ENCODE results near the gene GLIS1. TPM values are rescaled to one million over a fixed set of nuclear protein-coding genes. Genes with fewer than 3 reads are reported as not detected.

GLIS1 gene
- total and polyA plus RNA-seq, 10 of the 15 experiments (the other 5 are each of a cell fraction or from before 2014, with no cell fraction given): not detected

DNA sequence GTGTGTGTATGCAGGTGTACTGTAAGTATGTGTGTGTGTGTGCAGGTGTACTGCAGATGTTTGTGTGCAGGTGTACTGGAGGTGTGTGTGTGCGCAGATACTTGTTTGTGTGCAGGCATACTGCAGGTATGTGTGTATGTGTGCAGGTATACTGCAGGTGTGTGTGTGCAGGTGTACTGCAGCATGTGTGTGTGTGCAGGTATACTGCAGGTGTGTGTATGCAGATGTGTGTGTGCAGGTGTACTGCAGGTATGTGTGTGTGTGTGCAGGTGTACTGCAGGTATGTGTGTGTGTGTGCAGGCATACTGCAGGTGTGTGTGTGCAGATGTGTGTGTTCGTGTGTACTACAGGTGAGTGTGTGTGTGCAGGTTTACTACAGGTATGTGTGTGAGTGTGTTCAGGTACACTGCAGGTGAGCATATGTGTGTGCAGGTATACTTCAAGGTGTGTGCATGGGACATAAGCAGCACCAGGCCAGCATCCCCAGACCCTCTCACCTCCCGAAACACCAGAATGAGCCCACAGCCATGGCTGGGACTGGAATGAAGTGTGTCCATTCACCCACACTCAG lies 182.2 kb downstream of the GLIS1 start:
- no peak for FAIRE-seq

More for the DNA sequence above, 182.2 kb downstream of the GLIS1 start:
- POLR2A ChIA-PET: no interaction called here
- Histone ChIP-seq H2AFZ (ENCODE audit: control insufficient read depth, low read depth, low read length) (no peak overlapping the region), H4K20me1 (ENCODE audit: control insufficient read depth, insufficient read depth) (no peaks in the 10 kb centered on the region), H3K4me3 (no peak overlapping the region), H3K4me2 (ENCODE audit: control insufficient read depth, insufficient read depth) (no peak overlapping the region), H3K9ac (ENCODE audit: control insufficient read depth, insufficient read depth, low read length) (no peak overlapping the region), H3K4me1 (ENCODE audit: control insufficient read depth, insufficient read depth, low read length) (no peaks in the 10 kb centered on the region), H3K36me3 (ENCODE audit: control insufficient read depth in 2 of 2, insufficient read depth in 2 of 2, low read length in 1 of 2) (no peaks in the 10 kb centered on the region), H3K9me3 (replicated peaks; ENCODE audit: control insufficient read depth, insufficient read depth, low read length) (no peaks in the 10 kb centered on the region; the same call in 2 of the 3 replicates), H3K27me3 (replicated peaks in 1 of 2; ENCODE audit: control insufficient read depth in 2 of 2, insufficient read depth in 2 of 2, low read length in 1 of 2) (peaks cover 0 to 4% of the 10 kb centered on the region in 2 experiments; a peak in 3 of 4 replicates), H3K79me2 (ENCODE audit: control insufficient read depth, insufficient read depth, low read length) (no peaks in the 10 kb centered on the region), H3K27ac (ENCODE audit: control insufficient read depth, insufficient read depth) (no peak overlapping the region)
- SMC1A ChIA-PET (ENCODE audit: uncharacterized antibody, unreplicated experiment): no interaction called here
- BruUV-seq (replicated peaks): no TSS peak
- CTCF ChIA-PET: no interaction called here
- WGBS (ENCODE audit: insufficient coverage, insufficient replicate concordance, low lambda C conversion rate, missing lambda C conversion rate): 77% methylated on average over 3 of the region's 3 CpGs
- TF ChIP-seq, protein P1, sequence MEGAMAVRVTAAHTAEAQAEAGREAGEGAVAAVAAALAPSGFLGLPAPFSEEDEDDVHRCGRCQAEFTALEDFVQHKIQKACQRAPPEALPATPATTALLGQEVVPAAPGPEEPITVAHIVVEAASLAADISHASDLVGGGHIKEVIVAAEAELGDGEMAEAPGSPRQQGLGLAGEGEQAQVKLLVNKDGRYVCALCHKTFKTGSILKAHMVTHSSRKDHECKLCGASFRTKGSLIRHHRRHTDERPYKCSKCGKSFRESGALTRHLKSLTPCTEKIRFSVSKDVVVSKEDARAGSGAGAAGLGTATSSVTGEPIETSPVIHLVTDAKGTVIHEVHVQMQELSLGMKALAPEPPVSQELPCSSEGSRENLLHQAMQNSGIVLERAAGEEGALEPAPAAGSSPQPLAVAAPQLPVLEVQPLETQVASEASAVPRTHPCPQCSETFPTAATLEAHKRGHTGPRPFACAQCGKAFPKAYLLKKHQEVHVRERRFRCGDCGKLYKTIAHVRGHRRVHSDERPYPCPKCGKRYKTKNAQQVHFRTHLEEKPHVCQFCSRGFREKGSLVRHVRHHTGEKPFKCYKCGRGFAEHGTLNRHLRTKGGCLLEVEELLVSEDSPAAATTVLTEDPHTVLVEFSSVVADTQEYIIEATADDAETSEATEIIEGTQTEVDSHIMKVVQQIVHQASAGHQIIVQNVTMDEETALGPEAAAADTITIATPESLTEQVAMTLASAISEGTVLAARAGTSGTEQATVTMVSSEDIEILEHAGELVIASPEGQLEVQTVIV (IDR thresholded peaks at IDR 0.05; ENCODE audit: borderline replicate concordance, partially characterized antibody): no peak
- TF ChIP-seq, protein P2, sequence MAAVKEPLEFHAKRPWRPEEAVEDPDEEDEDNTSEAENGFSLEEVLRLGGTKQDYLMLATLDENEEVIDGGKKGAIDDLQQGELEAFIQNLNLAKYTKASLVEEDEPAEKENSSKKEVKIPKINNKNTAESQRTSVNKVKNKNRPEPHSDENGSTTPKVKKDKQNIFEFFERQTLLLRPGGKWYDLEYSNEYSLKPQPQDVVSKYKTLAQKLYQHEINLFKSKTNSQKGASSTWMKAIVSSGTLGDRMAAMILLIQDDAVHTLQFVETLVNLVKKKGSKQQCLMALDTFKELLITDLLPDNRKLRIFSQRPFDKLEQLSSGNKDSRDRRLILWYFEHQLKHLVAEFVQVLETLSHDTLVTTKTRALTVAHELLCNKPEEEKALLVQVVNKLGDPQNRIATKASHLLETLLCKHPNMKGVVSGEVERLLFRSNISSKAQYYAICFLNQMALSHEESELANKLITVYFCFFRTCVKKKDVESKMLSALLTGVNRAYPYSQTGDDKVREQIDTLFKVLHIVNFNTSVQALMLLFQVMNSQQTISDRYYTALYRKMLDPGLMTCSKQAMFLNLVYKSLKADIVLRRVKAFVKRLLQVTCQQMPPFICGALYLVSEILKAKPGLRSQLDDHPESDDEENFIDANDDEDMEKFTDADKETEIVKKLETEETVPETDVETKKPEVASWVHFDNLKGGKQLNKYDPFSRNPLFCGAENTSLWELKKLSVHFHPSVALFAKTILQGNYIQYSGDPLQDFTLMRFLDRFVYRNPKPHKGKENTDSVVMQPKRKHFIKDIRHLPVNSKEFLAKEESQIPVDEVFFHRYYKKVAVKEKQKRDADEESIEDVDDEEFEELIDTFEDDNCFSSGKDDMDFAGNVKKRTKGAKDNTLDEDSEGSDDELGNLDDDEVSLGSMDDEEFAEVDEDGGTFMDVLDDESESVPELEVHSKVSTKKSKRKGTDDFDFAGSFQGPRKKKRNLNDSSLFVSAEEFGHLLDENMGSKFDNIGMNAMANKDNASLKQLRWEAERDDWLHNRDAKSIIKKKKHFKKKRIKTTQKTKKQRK (IDR thresholded peaks at IDR 0.05; ENCODE audit: low read depth, low read length): no peak
- TF ChIP-seq, protein P3, sequence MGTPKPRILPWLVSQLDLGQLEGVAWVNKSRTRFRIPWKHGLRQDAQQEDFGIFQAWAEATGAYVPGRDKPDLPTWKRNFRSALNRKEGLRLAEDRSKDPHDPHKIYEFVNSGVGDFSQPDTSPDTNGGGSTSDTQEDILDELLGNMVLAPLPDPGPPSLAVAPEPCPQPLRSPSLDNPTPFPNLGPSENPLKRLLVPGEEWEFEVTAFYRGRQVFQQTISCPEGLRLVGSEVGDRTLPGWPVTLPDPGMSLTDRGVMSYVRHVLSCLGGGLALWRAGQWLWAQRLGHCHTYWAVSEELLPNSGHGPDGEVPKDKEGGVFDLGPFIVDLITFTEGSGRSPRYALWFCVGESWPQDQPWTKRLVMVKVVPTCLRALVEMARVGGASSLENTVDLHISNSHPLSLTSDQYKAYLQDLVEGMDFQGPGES (IDR thresholded peaks at IDR 0.05): no peak
- TF ChIP-seq FOXK2 (IDR thresholded peaks at IDR 0.05): no peak
- TF ChIP-seq ZNF217 (IDR thresholded peaks at IDR 0.05): no peak
- no peak for TF ChIP-seq HDGF (IDR thresholded peaks at IDR 0.05)
- TF ChIP-seq, protein P4, sequence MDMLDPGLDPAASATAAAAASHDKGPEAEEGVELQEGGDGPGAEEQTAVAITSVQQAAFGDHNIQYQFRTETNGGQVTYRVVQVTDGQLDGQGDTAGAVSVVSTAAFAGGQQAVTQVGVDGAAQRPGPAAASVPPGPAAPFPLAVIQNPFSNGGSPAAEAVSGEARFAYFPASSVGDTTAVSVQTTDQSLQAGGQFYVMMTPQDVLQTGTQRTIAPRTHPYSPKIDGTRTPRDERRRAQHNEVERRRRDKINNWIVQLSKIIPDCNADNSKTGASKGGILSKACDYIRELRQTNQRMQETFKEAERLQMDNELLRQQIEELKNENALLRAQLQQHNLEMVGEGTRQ (IDR thresholded peaks at IDR 0.05; ENCODE audit: borderline replicate concordance, low read depth, low read length): no peak
- TF ChIP-seq SRF (IDR thresholded peaks at IDR 0.05; ENCODE audit: low read depth in 2 of 2, low read length in 2 of 2): no peak
- no peak for TF ChIP-seq NFYB (IDR thresholded peaks at IDR 0.05; ENCODE audit: insufficient read depth, low read depth, low read length)
- ATAC-seq (no peak), DNase-seq (ENCODE audit: low read depth, low spot score) (no peak)
- in situ Hi-C loops (cut with MboI) (no loop called here), intact Hi-C loops (cut with micrococcal nuclease; ENCODE audit: unreplicated experiment) (no loop called here)
- RAD21 ChIA-PET (ENCODE audit: unreplicated experiment): no interaction called here

Measured in GM12878 (cell line).